ENCODE measurements around the gene NID1. TPM values are rescaled to one million over a fixed set of nuclear protein-coding genes. Genes with fewer than 3 reads are reported as not detected.
"Not testable (repeated sequence)": the region's sequence is repeated elsewhere in the genome, so short reads cannot be mapped to it uniquely, and the experiment has no call there.

Gene NID1
- total RNA-seq, 2 experiments from 2014 or later, result not detected

DNA sequence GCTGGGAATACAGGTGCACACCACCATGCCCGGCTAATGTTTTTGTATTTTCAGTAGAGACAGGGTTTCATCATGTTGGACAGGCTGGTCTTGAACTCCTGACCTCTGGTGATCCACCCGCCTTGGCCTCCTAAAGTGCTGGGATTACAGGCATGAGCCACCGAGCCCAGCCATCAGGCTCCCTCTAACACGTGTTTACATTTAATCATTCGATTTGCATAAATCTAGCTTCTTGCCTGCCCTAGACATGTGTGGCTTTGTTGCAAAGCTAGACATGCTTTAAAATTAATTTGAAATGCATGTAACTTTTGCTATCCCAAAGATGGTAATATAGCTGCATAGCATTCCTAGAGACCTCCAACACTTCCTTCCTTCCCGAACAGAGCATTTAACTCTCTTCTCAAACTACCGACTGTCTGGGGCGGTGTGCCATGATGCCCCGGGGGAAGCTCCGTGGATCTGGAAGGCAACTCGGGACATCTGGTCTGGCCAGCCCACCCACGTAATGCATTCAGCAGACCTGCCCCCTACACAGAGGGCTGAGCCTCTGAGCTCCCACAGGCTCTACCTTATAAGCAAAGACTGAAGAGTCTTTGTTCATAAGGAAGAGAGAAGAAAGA is 34.6 kb upstream of the NID1 start:
- no peaks in the 10 kb centered on the region for H3K9me2 ChIP-seq (ENCODE audit: insufficient read depth, low read length)
- no peak overlapping the region for H2AFZ ChIP-seq (ENCODE audit: low read length)
- H4K20me1 ChIP-seq (ENCODE audit: insufficient read depth, low read length), result no peaks in the 10 kb centered on the region
- TF ChIP-seq, protein P1, sequence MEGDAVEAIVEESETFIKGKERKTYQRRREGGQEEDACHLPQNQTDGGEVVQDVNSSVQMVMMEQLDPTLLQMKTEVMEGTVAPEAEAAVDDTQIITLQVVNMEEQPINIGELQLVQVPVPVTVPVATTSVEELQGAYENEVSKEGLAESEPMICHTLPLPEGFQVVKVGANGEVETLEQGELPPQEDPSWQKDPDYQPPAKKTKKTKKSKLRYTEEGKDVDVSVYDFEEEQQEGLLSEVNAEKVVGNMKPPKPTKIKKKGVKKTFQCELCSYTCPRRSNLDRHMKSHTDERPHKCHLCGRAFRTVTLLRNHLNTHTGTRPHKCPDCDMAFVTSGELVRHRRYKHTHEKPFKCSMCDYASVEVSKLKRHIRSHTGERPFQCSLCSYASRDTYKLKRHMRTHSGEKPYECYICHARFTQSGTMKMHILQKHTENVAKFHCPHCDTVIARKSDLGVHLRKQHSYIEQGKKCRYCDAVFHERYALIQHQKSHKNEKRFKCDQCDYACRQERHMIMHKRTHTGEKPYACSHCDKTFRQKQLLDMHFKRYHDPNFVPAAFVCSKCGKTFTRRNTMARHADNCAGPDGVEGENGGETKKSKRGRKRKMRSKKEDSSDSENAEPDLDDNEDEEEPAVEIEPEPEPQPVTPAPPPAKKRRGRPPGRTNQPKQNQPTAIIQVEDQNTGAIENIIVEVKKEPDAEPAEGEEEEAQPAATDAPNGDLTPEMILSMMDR (conservative IDR thresholded peaks at IDR 0.05; ENCODE audit: low read length), result no peak
- no peak for TF ChIP-seq EZH2phosphoT487 (IDR thresholded peaks at IDR 0.05; ENCODE audit: borderline replicate concordance, low read depth, low read length)
- intact Hi-C loops (cut with micrococcal nuclease; ENCODE audit: unreplicated experiment), result no loop called here
- H3K27ac ChIP-seq (ENCODE audit: low read depth, low read length, poor library complexity, severe bottlenecking), result no peak overlapping the region
- no peaks in the 10 kb centered on the region for H3K79me2 ChIP-seq (ENCODE audit: insufficient read depth, low read depth, low read length)
- ChIA-PET CTCF (ENCODE audit: unreplicated experiment) (no interaction called here), POLR2A (interaction anchor here (0.6 kb wide), 3 partner anchors 301 to 695 kb away, joined by 3 to 5 read pairs (median 4); no protein-coding TSS in a partner anchor)
- no peaks in the 10 kb centered on the region for H3K36me3 ChIP-seq (ENCODE audit: insufficient read depth, low read length)
- no peak overlapping the region for H3K4me3 ChIP-seq (ENCODE audit: low read depth, low read length, poor library complexity, severe bottlenecking)
- no peaks in the 10 kb centered on the region for H3K4me1 ChIP-seq (ENCODE audit: insufficient read depth, low read length, poor library complexity, severe bottlenecking)
- no TSS peak for BruUV-seq (replicated peaks)
- no peak overlapping the region for H3K4me2 ChIP-seq (ENCODE audit: low read length)
- no peak for DNase-seq (ENCODE audit: low spot score)
- no peaks in the 10 kb centered on the region for H3K9me3 ChIP-seq (ENCODE audit: low read length)

DNA sequence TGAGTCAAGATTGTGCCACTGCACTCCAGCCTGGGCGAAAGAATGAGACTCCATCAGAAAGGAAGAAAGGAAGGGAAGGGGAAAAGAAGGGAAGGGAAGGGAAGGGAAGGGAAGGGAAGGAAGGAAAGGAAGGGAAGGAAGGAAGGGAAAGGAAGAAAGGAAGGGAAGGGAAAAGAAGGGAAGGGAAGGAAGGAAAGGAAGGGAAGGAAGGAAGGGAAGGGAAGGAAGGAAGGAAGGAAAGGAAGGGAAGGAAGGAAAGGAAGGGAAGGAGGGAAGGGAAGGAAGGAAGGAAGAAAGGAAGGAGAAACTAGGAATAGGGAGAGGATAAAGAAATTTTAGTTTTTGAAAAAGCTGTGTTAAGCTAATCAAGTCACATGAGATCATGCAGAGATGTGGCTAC is 33.4 kb upstream of the NID1 start:
- TF ChIP-seq, protein P1 (conservative IDR thresholded peaks at IDR 0.05; ENCODE audit: low read length), result no peak
- no peak for TF ChIP-seq EZH2phosphoT487 (IDR thresholded peaks at IDR 0.05; ENCODE audit: borderline replicate concordance, low read depth, low read length)
- CTCF ChIA-PET (ENCODE audit: unreplicated experiment), result no interaction called here
- intact Hi-C loops (cut with micrococcal nuclease; ENCODE audit: unreplicated experiment), result no loop called here

DNA sequence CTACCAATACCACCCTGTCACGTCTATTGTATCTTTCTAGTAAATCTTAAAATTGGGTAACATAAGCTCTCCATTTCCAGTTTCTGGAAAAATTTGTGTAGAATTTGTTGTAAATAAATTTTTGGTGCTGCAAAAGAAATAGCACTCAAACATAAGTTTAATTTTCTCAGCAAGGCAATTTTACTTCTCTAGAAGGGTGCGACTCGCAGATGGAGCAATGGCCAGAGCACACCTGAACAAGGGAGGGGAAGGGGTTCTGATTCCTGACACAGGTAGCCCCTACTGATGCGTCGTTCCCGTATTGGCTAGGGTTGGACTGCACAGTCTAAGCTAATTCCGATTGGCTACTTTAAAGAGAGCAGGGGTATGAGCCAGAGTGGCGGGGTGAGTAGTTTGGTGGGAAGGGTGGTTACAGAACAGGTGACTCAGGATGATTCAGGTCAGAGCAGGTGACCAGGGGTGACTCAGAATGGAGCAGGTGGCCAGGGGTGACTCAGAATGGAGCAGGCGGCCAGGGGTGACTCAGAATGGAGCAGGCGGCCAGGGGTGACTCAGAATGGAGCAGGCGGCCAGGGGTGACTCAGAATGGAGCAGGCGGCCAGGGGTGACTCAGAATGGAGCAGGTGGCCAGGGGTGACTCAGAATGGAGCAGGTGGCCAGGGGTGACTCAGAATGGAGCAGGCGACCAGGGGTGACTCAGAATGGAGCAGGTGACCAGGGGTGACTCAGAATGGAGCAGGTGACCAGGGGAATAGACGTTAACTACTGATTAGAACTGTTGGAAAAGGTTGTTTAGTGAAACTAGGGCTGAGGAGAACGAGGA is 32.0 kb upstream of the NID1 start:
- POLR2A ChIA-PET; H3K27ac ChIP-seq (ENCODE audit: low read depth, low read length, poor library complexity, severe bottlenecking); H3K9me3 ChIP-seq (ENCODE audit: low read length); H3K9me2 ChIP-seq (ENCODE audit: insufficient read depth, low read length); H3K4me2 ChIP-seq (ENCODE audit: low read length); H3K4me1 ChIP-seq (ENCODE audit: insufficient read depth, low read length, poor library complexity, severe bottlenecking); CTCF ChIA-PET (ENCODE audit: unreplicated experiment); intact Hi-C loops (cut with micrococcal nuclease; ENCODE audit: unreplicated experiment); H3K36me3 ChIP-seq (ENCODE audit: insufficient read depth, low read length); H3K79me2 ChIP-seq (ENCODE audit: insufficient read depth, low read depth, low read length); BruUV-seq (replicated peaks); H2AFZ ChIP-seq (ENCODE audit: low read length); H4K20me1 ChIP-seq (ENCODE audit: insufficient read depth, low read length); H3K4me3 ChIP-seq (ENCODE audit: low read depth, low read length, poor library complexity, severe bottlenecking): not testable (repeated sequence)
- DNase-seq (ENCODE audit: low spot score), result peak; percentile 9

More for the DNA sequence above, 33.4 kb upstream of the NID1 start:
- no peak for DNase-seq (ENCODE audit: low spot score)
- H4K20me1 ChIP-seq (ENCODE audit: insufficient read depth, low read length), result no peaks in the 10 kb centered on the region
- H3K4me3 ChIP-seq (ENCODE audit: low read depth, low read length, poor library complexity, severe bottlenecking), result no peak overlapping the region
- no peaks in the 10 kb centered on the region for H3K9me2 ChIP-seq (ENCODE audit: insufficient read depth, low read length)
- H3K79me2 ChIP-seq (ENCODE audit: insufficient read depth, low read depth, low read length), result no peaks in the 10 kb centered on the region
- no peaks in the 10 kb centered on the region for H3K9me3 ChIP-seq (ENCODE audit: low read length)
- H3K27ac ChIP-seq (ENCODE audit: low read depth, low read length, poor library complexity, severe bottlenecking), result no peak overlapping the region
- POLR2A ChIA-PET, result interaction anchor here (0.5 kb wide), 1 partner anchor 667 kb away, joined by 3 read pairs; no protein-coding TSS in a partner anchor
- no peaks in the 10 kb centered on the region for H3K36me3 ChIP-seq (ENCODE audit: insufficient read depth, low read length)
- no peak overlapping the region for H2AFZ ChIP-seq (ENCODE audit: low read length)
- H3K4me2 ChIP-seq (ENCODE audit: low read length), result no peak overlapping the region
- H3K4me1 ChIP-seq (ENCODE audit: insufficient read depth, low read length, poor library complexity, severe bottlenecking), result no peaks in the 10 kb centered on the region
- BruUV-seq (replicated peaks), result no TSS peak

All from OCI-LY7 (cell line).